K562 (cell line): ENCODE measurements around the gene HMCN2. TPM values are rescaled to one million over a fixed set of nuclear protein-coding genes. Genes with fewer than 3 reads are reported as not detected.

Experiments used
- ATAC-seq: fragments of 200-7000 bp; cut with Tn5 transposase; 3 replicates; pipeline ENCODE4 v1.9.1; 2020; ENCODE audit warnings: moderate library complexity
- BruUV-seq: library from RNA; stranded (reverse); fragments of 400-500 nt; replicated peaks from 2 replicates; lab custom pipeline; 2021; lab: Mats Ljungman, UMichigan
- CTCF ChIA-PET: fragments of 300-600 bp; formaldehyde crosslinking; extraction: SDS; loops from one replicate; lab custom pipeline; 2021; ENCODE audit warnings: low intra/inter-chr PET ratio; lab: Yijun Ruan, JAX
- POLR2A ChIA-PET: fragments of 300-600, 350-650 bp; sonication (Branson Sonifier 250); formaldehyde crosslinking; extraction: SDS; loops from one replicate; lab custom pipeline; 2021; ENCODE audit warnings: antibody characterized with exemption, inconsistent platforms; lab: Yijun Ruan, JAX
- DNase-seq, 4 experiments: peaks; one replicate each; pipeline versions ENCODE4 v3.0.0 to v3.0.0-alpha.2; 2011 to 2018; ENCODE audit warnings: low spot score in 3 of 4, mixed read lengths in 3 of 4; ENCODE audit errors: extremely low read depth in 1 of 4
- FAIRE-seq: peaks from 2 replicates; lab custom pipeline; 2011; peaks lifted over from hg19 to GRCh38; lab: Jason Lieb, UNC
- H2AFZ ChIP-seq: 2 replicates; pipeline ENCODE4 v1.6.0; 2011; ENCODE audit warnings: low read depth, low read length, control low read depth, inconsistent platforms
- H3K27ac ChIP-seq: fragments of 200-600 bp; 3 replicates; pipeline ENCODE4 v1.8.0; 2011; ENCODE audit warnings: low read depth, mild to moderate bottlenecking, control low read depth, inconsistent platforms, low read length, moderate library complexity, mixed read lengths; ENCODE audit errors: extremely low read depth
- H3K27me3 ChIP-seq, 2 experiments: fragments of 300-600 bp in 1 of 2; 2 replicates in 1 of 2; 3 replicates in 1 of 2; pipeline versions ENCODE4 v1.6.0 to v1.8.0; 2011; ENCODE audit warnings: inconsistent platforms in 2 of 2, low read length in 2 of 2, mild to moderate bottlenecking in 1 of 2, mixed read lengths in 1 of 2, moderate library complexity in 1 of 2; ENCODE audit not compliant: control insufficient read depth in 2 of 2, insufficient read depth in 2 of 2
- H3K36me3 ChIP-seq: fragments of 300-600 bp; 3 replicates; pipeline ENCODE4 v1.8.0; 2011; ENCODE audit warnings: mild to moderate bottlenecking, low read length, inconsistent platforms; ENCODE audit not compliant: control insufficient read depth, insufficient read depth
- H3K4me1 ChIP-seq, 2 experiments: fragments of 200-600 bp in 1 of 2; replicated peaks in 1 of 2; 2 replicates in 1 of 2; 3 replicates in 1 of 2; pipeline versions ENCODE4 v1.5.1 to v1.8.0; 2011; ENCODE audit warnings: inconsistent platforms in 2 of 2, low read length in 2 of 2, mild to moderate bottlenecking in 1 of 2, mixed read lengths in 1 of 2, moderate library complexity in 1 of 2; ENCODE audit not compliant: control insufficient read depth in 2 of 2, insufficient read depth in 2 of 2
- H3K4me2 ChIP-seq: 2 replicates; pipeline ENCODE4 v1.6.1; 2011; ENCODE audit warnings: low read length, control low read depth, inconsistent platforms, mixed read lengths; ENCODE audit not compliant: insufficient read depth
- H3K4me3 ChIP-seq: fragments of 200-600 bp; sonication (generic), shearing (Covaris generic); 2 replicates; pipeline ENCODE4 v1.5.1; 2016; ENCODE audit warnings: control low read depth, inconsistent platforms
- H3K79me2 ChIP-seq: fragments of 200-600 bp; 3 replicates; pipeline ENCODE4 v1.8.0; 2011; ENCODE audit warnings: low read length, inconsistent platforms; ENCODE audit not compliant: control insufficient read depth, insufficient read depth
- H3K9ac ChIP-seq, 2 experiments: 2 replicates each; pipeline versions ENCODE4 v1.6.0 to v1.6.1; 2011; ENCODE audit warnings: low read depth in 2 of 2, low read length in 2 of 2, control low read depth in 1 of 2, inconsistent platforms in 1 of 2, mild to moderate bottlenecking in 1 of 2, mixed read lengths in 1 of 2; ENCODE audit not compliant: insufficient read depth in 1 of 2
- H3K9me1 ChIP-seq: one replicate; pipeline ENCODE4 v1.6.0; 2011; ENCODE audit warnings: inconsistent platforms, mild to moderate bottlenecking, low read length, moderate library complexity; ENCODE audit not compliant: control insufficient read depth, insufficient read depth
- H3K9me3 ChIP-seq: replicated peaks from 2 replicates; pipeline ENCODE4 v1.5.1; 2011; ENCODE audit warnings: low read depth, low read length, inconsistent platforms; ENCODE audit not compliant: control insufficient read depth, insufficient read depth
- H4K20me1 ChIP-seq: replicated peaks from 2 replicates; pipeline ENCODE4 v1.6.1; 2011; ENCODE audit warnings: low read length, inconsistent platforms, mixed read lengths; ENCODE audit not compliant: control insufficient read depth, insufficient read depth
- CBX8 ChIP-seq: fragments of 200-600 bp; sonication (generic); IDR thresholded peaks from 2 replicates; pipeline ENCODE4 v1.6.1; 2012; ENCODE audit warnings: borderline replicate concordance, mixed run types, low read depth, mild to moderate bottlenecking, moderate library complexity, mixed read lengths, low read length, control low read depth, inconsistent platforms; ENCODE audit not compliant: poor library complexity, severe bottlenecking; ENCODE audit errors: extremely low read depth
- ELF2 ChIP-seq: fragments of 250-450 bp; sonication (Bioruptor Pico); IDR thresholded peaks from 2 replicates; pipeline ENCODE4 v1.5.0; 2021; ENCODE audit warnings: mild to moderate bottlenecking
- ETS2 ChIP-seq: IDR thresholded peaks from 2 replicates; pipeline ENCODE4 v1.6.1; 2016; ENCODE audit warnings: borderline replicate concordance, missing genetic modification characterization, mild to moderate bottlenecking, moderate library complexity, missing compliant biosample characterization; ENCODE audit not compliant: poor library complexity, severe bottlenecking
- HMGN3 ChIP-seq: IDR thresholded peaks from 2 replicates; pipeline ENCODE4 v1.6.1; 2011; ENCODE audit warnings: borderline replicate concordance, low read depth, mild to moderate bottlenecking, mixed read lengths, low read length; ENCODE audit not compliant: insufficient read length; ENCODE audit errors: extremely low read depth
- NR2C2 ChIP-seq, 2 experiments: fragments of 200-800 bp in 1 of 2; sonication (Bioruptor generic) in 1 of 2; sonication (generic) in 1 of 2; formaldehyde crosslinking in 1 of 2; IDR thresholded peaks; 2 replicates each; pipeline versions ENCODE4 v1.6.1 to v1.8.0; 2016 to 2022; ENCODE audit warnings: mild to moderate bottlenecking in 1 of 2, missing compliant biosample characterization in 1 of 2, missing genetic modification characterization in 1 of 2, missing genetic modification reagents in 1 of 2
- PHB2 ChIP-seq: fragments of 450-650 bp; IDR thresholded peaks from 2 replicates; pipeline ENCODE4 v1.6.1; 2017; ENCODE audit warnings: low read depth
- POLR3A ChIP-seq: IDR thresholded peaks from 2 replicates; pipeline ENCODE4 v1.6.1; 2011; ENCODE audit warnings: borderline replicate concordance, mild to moderate bottlenecking, moderate library complexity; ENCODE audit not compliant: insufficient read length, insufficient read depth; ENCODE audit errors: extremely low read depth
- TCF3 ChIP-seq: sonication (generic); formaldehyde crosslinking; IDR thresholded peaks from 2 replicates; pipeline ENCODE4 v1.4.0; 2020; ENCODE audit warnings: mild to moderate bottlenecking, missing genetic modification reagents
- TEAD1 ChIP-seq, 2 experiments: fragments of 450-650 bp in 1 of 2; sonication (generic) in 1 of 2; formaldehyde crosslinking; IDR thresholded peaks; 2 replicates each; pipeline versions ENCODE4 v1.4.0 to v1.8.0; 2020 to 2022; ENCODE audit warnings: mild to moderate bottlenecking in 2 of 2, missing genetic modification reagents in 1 of 2
- ZNF609 ChIP-seq: sonication (generic); formaldehyde crosslinking; IDR thresholded peaks from 2 replicates; pipeline ENCODE4 v1.8.1; 2023; ENCODE audit warnings: missing genetic modification reagents, mild to moderate bottlenecking, borderline replicate concordance
- ZNF79 ChIP-seq: fragments of 250-450 bp; sonication (Bioruptor Pico); IDR thresholded peaks from 2 replicates; pipeline ENCODE4 v1.4.0; 2020; ENCODE audit warnings: low read depth, mild to moderate bottlenecking, moderate library complexity
- WGBS: fragments of 100-300 bp; shearing (Covaris generic); methylation state at CpG from one replicate; pipeline ENCODE4 v1.1.6; 2016; ENCODE audit warnings: low coverage, mixed read lengths; ENCODE audit not compliant: insufficient coverage; ENCODE audit errors: missing lambda C conversion rate; 5-methylcytosine and 5-hydroxymethylcytosine counted together
- in situ Hi-C: fragments of 300-500 bp; cut with MboI; formaldehyde crosslinking; loops from 4 replicates; pipeline ENCODE4 v1.15.0; 2018; ENCODE audit warnings: inconsistent platforms, mixed read lengths
- intact Hi-C: fragments of 100-400 bp; cut with micrococcal nuclease; formaldehyde crosslinking; loops from 2 replicates; pipeline ENCODE4 v1.14.2; 2022
- polyA plus RNA-seq, 8 experiments: library from polyadenylated mRNA; depleted of rRNA in 4 of 8; stranded (reverse) in 5 of 8; unstranded in 3 of 8; fragments of >200 nt; fragmentation: Nextera tagmentation in 2 of 8; fragmentation: Illumina TruSeq in 1 of 8; extraction: Ambion mirVana in 2 of 8; extraction: Trizol in 1 of 8; gene quantifications; 2 replicates each; pipeline versions ENCODE4 v1.2.1 to v1.2.3, GENCODE V29; 2011 to 2014; ENCODE audit warnings: inconsistent platforms in 1 of 8, missing spikeins in 1 of 8
- total RNA-seq, 7 experiments: library from RNA; depleted of rRNA in 6 of 7; stranded (reverse); fragments of >200 nt in 6 of 7; fragmentation: Illumina TruSeq in 2 of 7; extraction: Trizol in 2 of 7; gene quantifications; 2 replicates each; pipeline versions ENCODE4 v1.2.1 to v1.2.3, GENCODE V29; 2011 to 2021; ENCODE audit warnings: low replicate concordance in 1 of 7
- TF ChIP-seq, protein P1 (sequence below): fragments of 450-650 bp; formaldehyde crosslinking; IDR thresholded peaks from 2 replicates; pipeline ENCODE4 v1.4.0; 2020; ENCODE audit warnings: mild to moderate bottlenecking, moderate library complexity
- TF ChIP-seq, protein P2 (sequence below): fragments of 250-450 bp; sonication (Bioruptor Pico); IDR thresholded peaks from 2 replicates; pipeline ENCODE4 v1.5.0; 2020; ENCODE audit warnings: mild to moderate bottlenecking

The HMCN2 gene
- total and polyA plus RNA-seq, 9 of the 15 experiments (the other 6 are each of a cell fraction or from before 2014, with no cell fraction given), result 0.01 TPM; not detected in 8

GRCh38 chr9:130295431-130295830, 29.9 kb downstream of the HMCN2 start:
- Histone ChIP-seq H3K9me1 (peaks cover 4% of the 10 kb centered on the region), H3K27me3 (peaks cover 3 to 34% of the 10 kb centered on the region in 2 experiments; a peak in 4 of 5 replicates), H3K4me3 (no peak overlapping the region), H3K9ac (no peak overlapping the region), H3K79me2 (no peaks in the 10 kb centered on the region), H3K27ac (no peak overlapping the region), H3K4me2 (no peak overlapping the region), H2AFZ (no peak overlapping the region), H4K20me1 (0 out of 2 replicates have a peak, but pooled peaks cover 1% of the 10 kb centered on the region), H3K9me3 (no peaks in the 10 kb centered on the region), H3K4me1 (no peaks in the 10 kb centered on the region), H3K36me3 (no peaks in the 10 kb centered on the region)
- no peak for ATAC-seq
- no peak for FAIRE-seq
- intact Hi-C loops, result no loop called here
- in situ Hi-C loops, result no loop called here
- ChIA-PET CTCF (no interaction called here), POLR2A (no interaction called here)
- DNase-seq, result no peak
- 2% methylated on average over 11 of the region's 11 CpGs for WGBS
- no TSS peak for BruUV-seq
- TF ChIP-seq TCF3 (CRISPR knock-in tag) (no peak), PHB2 (no peak), ZNF609 (CRISPR knock-in tag) (no peak), ZNF79 (no peak), ELF2 (no peak), TEAD1 (CRISPR knock-in tag; IDR thresholded peaks at IDR 0.05) (no peak), HMGN3 (no peak), POLR3A (no peak), CBX8 (no peak), NR2C2 (CRISPR knock-in tag; IDR thresholded peaks at IDR 0.05) (no peak), NR2C2 (tag; IDR thresholded peaks at IDR 0.05) (no peak), ETS2 (tag) (no peak)
- TF ChIP-seq, protein P1, sequence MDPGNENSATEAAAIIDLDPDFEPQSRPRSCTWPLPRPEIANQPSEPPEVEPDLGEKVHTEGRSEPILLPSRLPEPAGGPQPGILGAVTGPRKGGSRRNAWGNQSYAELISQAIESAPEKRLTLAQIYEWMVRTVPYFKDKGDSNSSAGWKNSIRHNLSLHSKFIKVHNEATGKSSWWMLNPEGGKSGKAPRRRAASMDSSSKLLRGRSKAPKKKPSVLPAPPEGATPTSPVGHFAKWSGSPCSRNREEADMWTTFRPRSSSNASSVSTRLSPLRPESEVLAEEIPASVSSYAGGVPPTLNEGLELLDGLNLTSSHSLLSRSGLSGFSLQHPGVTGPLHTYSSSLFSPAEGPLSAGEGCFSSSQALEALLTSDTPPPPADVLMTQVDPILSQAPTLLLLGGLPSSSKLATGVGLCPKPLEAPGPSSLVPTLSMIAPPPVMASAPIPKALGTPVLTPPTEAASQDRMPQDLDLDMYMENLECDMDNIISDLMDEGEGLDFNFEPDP, result no peak
- TF ChIP-seq, protein P2, sequence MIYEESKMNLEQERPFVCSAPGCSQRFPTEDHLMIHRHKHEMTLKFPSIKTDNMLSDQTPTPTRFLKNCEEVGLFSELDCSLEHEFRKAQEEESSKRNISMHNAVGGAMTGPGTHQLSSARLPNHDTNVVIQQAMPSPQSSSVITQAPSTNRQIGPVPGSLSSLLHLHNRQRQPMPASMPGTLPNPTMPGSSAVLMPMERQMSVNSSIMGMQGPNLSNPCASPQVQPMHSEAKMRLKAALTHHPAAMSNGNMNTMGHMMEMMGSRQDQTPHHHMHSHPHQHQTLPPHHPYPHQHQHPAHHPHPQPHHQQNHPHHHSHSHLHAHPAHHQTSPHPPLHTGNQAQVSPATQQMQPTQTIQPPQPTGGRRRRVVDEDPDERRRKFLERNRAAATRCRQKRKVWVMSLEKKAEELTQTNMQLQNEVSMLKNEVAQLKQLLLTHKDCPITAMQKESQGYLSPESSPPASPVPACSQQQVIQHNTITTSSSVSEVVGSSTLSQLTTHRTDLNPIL, result no peak
